GM12878 (cell line): ENCODE results near the gene CEP120. TPM values are rescaled to one million over a fixed set of nuclear protein-coding genes. Genes with fewer than 3 reads are reported as not detected.

Source experiments
- ATAC-seq: fragments of 200-7000 bp; cut with Tn5 transposase; 3 replicates; pipeline ENCODE4 v1.9.1; 2020; ENCODE audit warnings: mild to moderate bottlenecking, moderate library complexity
- BruUV-seq: library from RNA; stranded (reverse); fragments of 400-500 nt; replicated peaks from 2 replicates; lab custom pipeline; 2021; lab: Mats Ljungman, UMichigan
- CTCF ChIA-PET: fragments of 300-600 bp; sonication (Branson Sonifier 250); formaldehyde crosslinking; extraction: SDS; loops from one replicate; lab custom pipeline; 2021; ENCODE audit warnings: inconsistent platforms; lab: Yijun Ruan, JAX
- POLR2A ChIA-PET: fragments of 350-600 bp; formaldehyde crosslinking; extraction: SDS; loops from one replicate; lab custom pipeline; 2021; ENCODE audit warnings: inconsistent platforms; lab: Charles Lee
- RAD21 ChIA-PET: fragments of 300-600 bp; sonication (Branson Sonifier 250); formaldehyde crosslinking; loops from one replicate; lab custom pipeline; 2023; ENCODE audit warnings: antibody characterized with exemption; ENCODE audit not compliant: unreplicated experiment; lab: Charles Lee
- SMC1A ChIA-PET: fragments of 300-600 bp; sonication (Branson Sonifier 250); formaldehyde crosslinking; loops from one replicate; lab custom pipeline; 2023; ENCODE audit not compliant: unreplicated experiment, uncharacterized antibody; lab: Charles Lee
- DNase-seq: peaks from one replicate; pipeline ENCODE4 v3.0.0-alpha.2; 2011; ENCODE audit warnings: low read depth, low spot score
- FAIRE-seq: peaks from 3 replicates; lab custom pipeline; 2011; peaks lifted over from hg19 to GRCh38; lab: Jason Lieb, UNC
- H2AFZ ChIP-seq: 2 replicates; pipeline ENCODE4 v1.6.0; 2011; ENCODE audit warnings: low read depth, low read length, control low read depth; ENCODE audit not compliant: control insufficient read depth
- H3K27ac ChIP-seq: 2 replicates; pipeline ENCODE4 v1.5.1; 2011; ENCODE audit warnings: control low read depth; ENCODE audit not compliant: control insufficient read depth, insufficient read depth
- H3K27me3 ChIP-seq, 2 experiments: replicated peaks in 1 of 2; 2 replicates each; pipeline versions ENCODE4 v1.6.0 to v1.6.1; 2011; ENCODE audit warnings: low read length in 1 of 2; ENCODE audit not compliant: control insufficient read depth in 2 of 2, insufficient read depth in 2 of 2
- H3K36me3 ChIP-seq, 2 experiments: 2 replicates each; pipeline ENCODE4 v1.5.1; 2011; ENCODE audit warnings: low read length in 1 of 2; ENCODE audit not compliant: control insufficient read depth in 2 of 2, insufficient read depth in 2 of 2
- H3K4me1 ChIP-seq: 2 replicates; pipeline ENCODE4 v1.6.1; 2011; ENCODE audit warnings: mild to moderate bottlenecking, low read length, moderate library complexity, mixed read lengths; ENCODE audit not compliant: control insufficient read depth, insufficient read depth
- H3K4me2 ChIP-seq: 2 replicates; pipeline ENCODE4 v1.6.0; 2011; ENCODE audit warnings: control low read depth; ENCODE audit not compliant: control insufficient read depth, insufficient read depth
- H3K4me3 ChIP-seq: fragments of 200-600 bp; sonication (generic); 2 replicates; pipeline ENCODE4 v1.5.1; 2016
- H3K79me2 ChIP-seq: 2 replicates; pipeline ENCODE4 v1.6.0; 2011; ENCODE audit warnings: low read length; ENCODE audit not compliant: control insufficient read depth, insufficient read depth
- H3K9ac ChIP-seq: 2 replicates; pipeline ENCODE4 v1.8.0; 2011; ENCODE audit warnings: low read length, control low read depth, mixed read lengths; ENCODE audit not compliant: control insufficient read depth, insufficient read depth
- H3K9me3 ChIP-seq: replicated peaks from 3 replicates; pipeline ENCODE4 v1.5.1; 2011; ENCODE audit warnings: mild to moderate bottlenecking, low read length; ENCODE audit not compliant: control insufficient read depth, insufficient read depth
- H4K20me1 ChIP-seq: 2 replicates; pipeline ENCODE4 v1.6.0; 2011; ENCODE audit not compliant: control insufficient read depth, insufficient read depth
- MYB ChIP-seq: fragments of 150-350 bp; IDR thresholded peaks from 2 replicates; pipeline ENCODE4 v1.6.1; 2014; ENCODE audit warnings: mild to moderate bottlenecking, low read depth, low read length, borderline replicate concordance
- POLR2AphosphoS2 ChIP-seq: IDR thresholded peaks from 2 replicates; pipeline ENCODE4 v1.6.1; 2011; ENCODE audit warnings: low read depth, mild to moderate bottlenecking, low read length, improper control_type of control experiment, moderate library complexity
- RUNX3 ChIP-seq: IDR thresholded peaks from 2 replicates; pipeline ENCODE4 v1.6.1; 2012; ENCODE audit warnings: low read length, inconsistent platforms
- SIN3A ChIP-seq: IDR thresholded peaks from 2 replicates; pipeline ENCODE4 v1.6.1; 2012; ENCODE audit warnings: low read depth, low read length, improper control_type of control experiment
- ZNF274 ChIP-seq: IDR thresholded peaks from one replicate; pipeline ENCODE4 v1.8.0; 2011; ENCODE audit not compliant: insufficient read length, insufficient read depth
- WGBS: methylation state at CpG from one replicate; pipeline ENCODE4 v1.1.6; 2016; ENCODE audit warnings: low lambda C conversion rate; ENCODE audit not compliant: insufficient replicate concordance, insufficient coverage; ENCODE audit errors: missing lambda C conversion rate; 5-methylcytosine and 5-hydroxymethylcytosine counted together
- in situ Hi-C: fragments of 300-500 bp; cut with MboI; formaldehyde crosslinking; loops from 9 replicates; pipeline ENCODE4 v1.14.3; 2018; ENCODE audit warnings: mixed read lengths
- intact Hi-C: fragments of 100-400 bp; cut with micrococcal nuclease; formaldehyde crosslinking; loops from one replicate; pipeline ENCODE4 v1.14.2; 2022; ENCODE audit not compliant: unreplicated experiment
- polyA plus RNA-seq, 11 experiments: library from polyadenylated mRNA; depleted of rRNA in 4 of 11; unstranded in 6 of 11; stranded (reverse) in 5 of 11; fragments of >200 nt; fragmentation: Nextera tagmentation in 4 of 11; fragmentation: Illumina TruSeq in 1 of 11; extraction: Ambion mirVana in 4 of 11; extraction: Trizol in 1 of 11; gene quantifications; 1 replicate in 1 of 11; 2 replicates in 10 of 11; pipeline versions ENCODE4 v1.2.1 to v1.2.3, GENCODE V29; 2011 to 2016; ENCODE audit warnings: inconsistent platforms in 2 of 11, missing spikeins in 2 of 11, low read depth in 1 of 11
- total RNA-seq, 4 experiments: library from RNA; depleted of rRNA in 3 of 4; stranded (reverse); fragments of >200 nt in 3 of 4; fragmentation: Illumina TruSeq in 1 of 4; extraction: Trizol in 1 of 4; gene quantifications; 2 replicates each; pipeline versions ENCODE4 v1.2.1 to v1.2.3, GENCODE V29; 2013 to 2021
- TF ChIP-seq, protein P1 (sequence below): IDR thresholded peaks from 2 replicates; pipeline ENCODE4 v1.6.1; 2012; ENCODE audit warnings: low read depth, low read length, improper control_type of control experiment
- TF ChIP-seq, protein P2 (sequence below): fragments of 450-650 bp; IDR thresholded peaks from 2 replicates; pipeline ENCODE4 v1.6.1; 2017; ENCODE audit warnings: mild to moderate bottlenecking, moderate library complexity

Gene CEP120
- total and polyA plus RNA-seq, 10 of the 15 experiments (the other 5 are each of a cell fraction or from before 2014, with no cell fraction given): 4.1 to 23.0 (median 13.1) TPM

DNA sequence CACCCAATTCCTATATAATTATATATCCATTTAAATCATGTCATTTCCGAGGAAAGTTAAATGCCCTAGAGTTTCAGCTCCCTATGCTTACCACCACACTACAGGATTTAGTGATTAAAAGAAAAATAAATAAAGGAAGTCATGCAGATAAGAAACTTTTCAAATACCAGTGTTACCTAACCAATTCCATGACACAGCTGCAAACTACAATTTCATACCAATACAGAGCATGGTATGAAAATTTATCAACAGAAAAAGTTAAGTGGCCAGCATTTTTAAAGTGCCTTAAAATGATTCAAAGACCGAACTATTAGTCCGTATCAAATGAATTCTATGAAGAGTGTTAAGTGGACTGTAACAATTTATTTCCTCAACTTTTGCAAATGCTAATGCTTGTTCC, 35.9 kb downstream of the CEP120 start:
- intact Hi-C loops: no loop called here
- CTCF ChIA-PET: interaction anchor here (1.0 kb wide), 1 partner anchor 36 kb away, joined by 3 read pairs; the partner anchor contains the start of gene CEP120
- Histone ChIP-seq H3K9me3 (no peaks in the 10 kb centered on the region), H3K27ac (no peak overlapping the region), H3K4me3 (no peak overlapping the region), H3K27me3 (no peaks in the 10 kb centered on the region), H4K20me1 (no peaks in the 10 kb centered on the region), H3K36me3 (peaks cover 1 to 29% of the 10 kb centered on the region in 2 experiments; a peak in 2 of 4 replicates), H3K4me2 (no peak overlapping the region), H3K79me2 (no peaks in the 10 kb centered on the region), H3K9ac (no peak overlapping the region), H3K4me1 (no peaks in the 10 kb centered on the region), H2AFZ (no peak overlapping the region)
- BruUV-seq: no TSS peak
- TF ChIP-seq, protein P1, sequence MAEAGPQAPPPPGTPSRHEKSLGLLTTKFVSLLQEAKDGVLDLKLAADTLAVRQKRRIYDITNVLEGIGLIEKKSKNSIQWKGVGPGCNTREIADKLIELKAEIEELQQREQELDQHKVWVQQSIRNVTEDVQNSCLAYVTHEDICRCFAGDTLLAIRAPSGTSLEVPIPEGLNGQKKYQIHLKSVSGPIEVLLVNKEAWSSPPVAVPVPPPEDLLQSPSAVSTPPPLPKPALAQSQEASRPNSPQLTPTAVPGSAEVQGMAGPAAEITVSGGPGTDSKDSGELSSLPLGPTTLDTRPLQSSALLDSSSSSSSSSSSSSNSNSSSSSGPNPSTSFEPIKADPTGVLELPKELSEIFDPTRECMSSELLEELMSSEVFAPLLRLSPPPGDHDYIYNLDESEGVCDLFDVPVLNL: no peak
- TF ChIP-seq RUNX3 (no peak), SIN3A (no peak), MYB (no peak), POLR2AphosphoS2 (no peak), ZNF274 (no peak)
- TF ChIP-seq, protein P2, sequence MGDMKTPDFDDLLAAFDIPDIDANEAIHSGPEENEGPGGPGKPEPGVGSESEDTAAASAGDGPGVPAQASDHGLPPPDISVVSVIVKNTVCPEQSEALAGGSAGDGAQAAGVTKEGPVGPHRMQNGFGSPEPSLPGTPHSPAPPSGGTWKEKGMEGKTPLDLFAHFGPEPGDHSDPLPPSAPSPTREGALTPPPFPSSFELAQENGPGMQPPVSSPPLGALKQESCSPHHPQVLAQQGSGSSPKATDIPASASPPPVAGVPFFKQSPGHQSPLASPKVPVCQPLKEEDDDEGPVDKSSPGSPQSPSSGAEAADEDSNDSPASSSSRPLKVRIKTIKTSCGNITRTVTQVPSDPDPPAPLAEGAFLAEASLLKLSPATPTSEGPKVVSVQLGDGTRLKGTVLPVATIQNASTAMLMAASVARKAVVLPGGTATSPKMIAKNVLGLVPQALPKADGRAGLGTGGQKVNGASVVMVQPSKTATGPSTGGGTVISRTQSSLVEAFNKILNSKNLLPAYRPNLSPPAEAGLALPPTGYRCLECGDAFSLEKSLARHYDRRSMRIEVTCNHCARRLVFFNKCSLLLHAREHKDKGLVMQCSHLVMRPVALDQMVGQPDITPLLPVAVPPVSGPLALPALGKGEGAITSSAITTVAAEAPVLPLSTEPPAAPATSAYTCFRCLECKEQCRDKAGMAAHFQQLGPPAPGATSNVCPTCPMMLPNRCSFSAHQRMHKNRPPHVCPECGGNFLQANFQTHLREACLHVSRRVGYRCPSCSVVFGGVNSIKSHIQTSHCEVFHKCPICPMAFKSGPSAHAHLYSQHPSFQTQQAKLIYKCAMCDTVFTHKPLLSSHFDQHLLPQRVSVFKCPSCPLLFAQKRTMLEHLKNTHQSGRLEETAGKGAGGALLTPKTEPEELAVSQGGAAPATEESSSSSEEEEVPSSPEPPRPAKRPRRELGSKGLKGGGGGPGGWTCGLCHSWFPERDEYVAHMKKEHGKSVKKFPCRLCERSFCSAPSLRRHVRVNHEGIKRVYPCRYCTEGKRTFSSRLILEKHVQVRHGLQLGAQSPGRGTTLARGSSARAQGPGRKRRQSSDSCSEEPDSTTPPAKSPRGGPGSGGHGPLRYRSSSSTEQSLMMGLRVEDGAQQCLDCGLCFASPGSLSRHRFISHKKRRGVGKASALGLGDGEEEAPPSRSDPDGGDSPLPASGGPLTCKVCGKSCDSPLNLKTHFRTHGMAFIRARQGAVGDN: no peak
- DNase-seq: no peak
- in situ Hi-C loops: no loop called here
- POLR2A ChIA-PET: no interaction called here
- SMC1A ChIA-PET: interaction anchor here (0.9 to 2.0 kb wide), 3 partner anchors 14 to 223 kb away, joined by 3 to 4 read pairs (median 3); no protein-coding TSS in a partner anchor
- FAIRE-seq: no peak
- RAD21 ChIA-PET: no interaction called here
- ATAC-seq: no peak
- 96% methylated on average over 3 of the region's 3 CpGs for WGBS
